Esophagus (tissue), 2 donors: ENCODE data around the gene VPS8. TPM values are rescaled to one million over a fixed set of nuclear protein-coding genes. Genes with fewer than 3 reads are reported as not detected.

Experiments
- H3K27ac ChIP-seq, 2 donors: one replicate each; pipeline ENCODE4 v1.5.1; 2013; ENCODE audit warnings: low read depth in 2 of 2, mild to moderate bottlenecking in 2 of 2, inconsistent platforms in 1 of 2, low read length in 1 of 2, moderate library complexity in 1 of 2
- H3K27me3 ChIP-seq, 2 donors: one replicate each; pipeline ENCODE4 v1.6.1; 2013; ENCODE audit warnings: low read length in 2 of 2, control low read depth in 1 of 2, mild to moderate bottlenecking in 1 of 2; ENCODE audit not compliant: insufficient read depth in 2 of 2, control insufficient read depth in 1 of 2
- H3K36me3 ChIP-seq, 2 donors: one replicate each; pipeline ENCODE4 v1.6.1; 2013; ENCODE audit warnings: low read length in 1 of 2; ENCODE audit not compliant: control insufficient read depth in 2 of 2, insufficient read depth in 2 of 2
- H3K4me1 ChIP-seq, 2 donors: one replicate each; pipeline ENCODE4 v1.6.1; 2013; ENCODE audit warnings: low read length in 1 of 2; ENCODE audit not compliant: control insufficient read depth in 2 of 2, insufficient read depth in 2 of 2
- H3K4me3 ChIP-seq, 2 donors: one replicate each; pipeline ENCODE4 v1.5.1; 2013; ENCODE audit warnings: low read length in 2 of 2, mild to moderate bottlenecking in 2 of 2, low read depth in 1 of 2, moderate library complexity in 1 of 2
- H3K9me3 ChIP-seq, 2 donors: one replicate each; pipeline ENCODE4 v1.6.1; 2013; ENCODE audit warnings: mild to moderate bottlenecking in 2 of 2, low read depth in 1 of 2, low read length in 1 of 2, moderate library complexity in 1 of 2; ENCODE audit not compliant: control insufficient read depth in 2 of 2, insufficient read depth in 1 of 2
- WGBS, 2 donors: extraction: QIAGEN DNeasy Blood & Tissue Kit; methylation state at CpG; one replicate each; pipeline ENCODE4 v1.1.7; 2013; 5-methylcytosine and 5-hydroxymethylcytosine counted together
- polyA plus RNA-seq, 2 donors: library from polyadenylated mRNA; stranded (reverse); fragments of 200-250 nt; gene quantifications; one replicate each; pipeline ENCODE4 v1.2.3, GENCODE V29; 2013
- donor health status: healthy with polysubstance abuse.
- donor health status: Bipolar disorder and iron deficiency.

The VPS8 gene
- polyA plus RNA-seq, 2 donors, result 9.5 to 10.4 TPM

DNA sequence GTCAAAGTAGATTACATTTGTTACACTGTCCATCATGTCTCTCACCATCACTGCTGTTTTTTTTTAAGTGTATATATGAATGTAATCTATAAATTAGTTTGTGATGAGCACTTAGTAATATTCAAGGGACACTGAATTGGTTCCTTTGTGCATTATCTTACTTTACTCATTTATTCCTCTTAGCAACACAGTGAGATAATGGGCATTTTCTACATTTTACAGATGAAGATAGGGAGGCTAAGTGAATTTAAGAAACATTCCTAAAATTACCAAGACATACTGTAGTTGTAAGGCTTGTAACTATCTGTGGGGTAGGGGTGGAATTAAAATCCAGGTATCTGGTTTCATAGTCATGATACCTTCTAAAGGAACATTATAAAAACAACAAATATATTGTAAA, 33.9 kb downstream of the VPS8 start:
- no peaks in the 10 kb centered on the region for H3K27me3 ChIP-seq
- H3K27ac ChIP-seq, result no peak overlapping the region
- H3K4me1 ChIP-seq, result no peaks in the 10 kb centered on the region
- no peak overlapping the region for H3K4me3 ChIP-seq
- H3K36me3 ChIP-seq, result peaks cover 0 to 2% of the 10 kb centered on the region in 2 donors
- H3K9me3 ChIP-seq, result no peaks in the 10 kb centered on the region

GRCh38 chr3:184846496-184846895, 34.5 kb downstream of the VPS8 start:
- H3K4me1 ChIP-seq, result no peaks in the 10 kb centered on the region
- no peak overlapping the region for H3K27ac ChIP-seq
- H3K4me3 ChIP-seq, result no peak overlapping the region
- H3K36me3 ChIP-seq, result peaks cover 0 to 2% of the 10 kb centered on the region in 2 donors
- H3K9me3 ChIP-seq, result no peaks in the 10 kb centered on the region
- no peaks in the 10 kb centered on the region for H3K27me3 ChIP-seq
- 90 to 92% methylated on average over 6 of the region's 6 CpGs for WGBS, 2 donors

DNA sequence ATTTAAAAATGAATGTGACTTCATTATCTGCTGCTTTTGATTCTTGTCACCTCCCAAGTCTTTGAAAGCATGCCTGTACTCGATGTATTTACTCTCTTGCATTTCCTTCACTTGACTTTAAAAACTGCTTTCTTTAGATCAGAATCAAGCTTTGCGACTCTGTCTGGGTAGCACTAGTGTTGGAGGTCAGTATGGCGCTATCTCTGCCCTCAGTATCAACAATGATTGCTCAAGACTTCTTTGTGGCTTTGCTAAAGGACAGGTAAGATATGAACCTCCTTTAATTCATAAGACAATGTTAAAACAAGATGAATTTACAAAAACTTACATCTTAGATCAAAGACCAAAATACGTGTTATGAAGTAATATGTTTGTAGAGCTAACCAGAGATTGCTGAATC, 37.0 kb downstream of the VPS8 start:
- no peak overlapping the region for H3K27ac ChIP-seq
- H3K27me3 ChIP-seq, result no peaks in the 10 kb centered on the region
- 88 to 90% methylated on average over 4 of the region's 4 CpGs for WGBS, 2 donors
- no peak overlapping the region for H3K4me3 ChIP-seq
- H3K36me3 ChIP-seq, result peaks cover 2 to 7% of the 10 kb centered on the region in 2 donors
- H3K9me3 ChIP-seq, result no peaks in the 10 kb centered on the region
- H3K4me1 ChIP-seq, result no peaks in the 10 kb centered on the region

GRCh38 chr3:184850201-184850600, 38.2 kb downstream of the VPS8 start:
- Histone ChIP-seq H3K9me3 (no peaks in the 10 kb centered on the region), H3K27me3 (no peaks in the 10 kb centered on the region), H3K4me3 (no peak overlapping the region), H3K36me3 (peaks cover 9 to 13% of the 10 kb centered on the region in 2 donors), H3K4me1 (no peaks in the 10 kb centered on the region), H3K27ac (no peak overlapping the region)
- WGBS, 2 donors, result 88 to 93% methylated on average over 2 of the region's 2 CpGs

GRCh38 chr3:184857099-184857498, 45.1 kb downstream of the VPS8 start:
- no peaks in the 10 kb centered on the region for H3K27me3 ChIP-seq
- H3K4me3 ChIP-seq, result no peak overlapping the region
- WGBS, 2 donors, result 99 to 100% methylated on average over 2 of the region's 2 CpGs
- H3K4me1 ChIP-seq, result no peaks in the 10 kb centered on the region
- H3K36me3 ChIP-seq, result peaks cover 13 to 16% of the 10 kb centered on the region in 2 donors
- no peaks in the 10 kb centered on the region for H3K9me3 ChIP-seq
- H3K27ac ChIP-seq, result no peak overlapping the region

DNA sequence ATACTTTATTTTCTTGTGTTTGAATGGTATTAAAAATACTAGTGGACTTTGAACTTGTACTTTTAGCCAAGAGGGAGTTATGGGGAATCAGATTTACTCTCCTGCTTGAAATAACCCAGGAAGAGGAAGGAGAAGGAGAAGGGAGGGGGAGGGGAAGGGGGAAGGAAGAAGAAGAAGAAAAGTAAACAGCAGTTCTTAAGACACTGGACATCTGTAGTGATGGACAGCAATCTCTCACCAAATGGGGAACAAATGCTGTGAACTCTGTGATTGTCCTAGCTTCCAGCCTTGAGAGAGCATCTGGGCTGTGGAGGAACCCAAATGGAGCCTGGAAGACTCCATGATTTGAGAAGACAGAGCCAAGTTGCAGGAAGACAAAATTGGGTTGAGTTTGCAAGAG, 52.0 kb downstream of the VPS8 start:
- Histone ChIP-seq H3K27me3 (no peaks in the 10 kb centered on the region), H3K36me3 (peaks cover 3 to 13% of the 10 kb centered on the region in 2 donors), H3K9me3 (no peaks in the 10 kb centered on the region), H3K4me3 (no peak overlapping the region), H3K4me1 (no peaks in the 10 kb centered on the region), H3K27ac (no peak overlapping the region)

DNA sequence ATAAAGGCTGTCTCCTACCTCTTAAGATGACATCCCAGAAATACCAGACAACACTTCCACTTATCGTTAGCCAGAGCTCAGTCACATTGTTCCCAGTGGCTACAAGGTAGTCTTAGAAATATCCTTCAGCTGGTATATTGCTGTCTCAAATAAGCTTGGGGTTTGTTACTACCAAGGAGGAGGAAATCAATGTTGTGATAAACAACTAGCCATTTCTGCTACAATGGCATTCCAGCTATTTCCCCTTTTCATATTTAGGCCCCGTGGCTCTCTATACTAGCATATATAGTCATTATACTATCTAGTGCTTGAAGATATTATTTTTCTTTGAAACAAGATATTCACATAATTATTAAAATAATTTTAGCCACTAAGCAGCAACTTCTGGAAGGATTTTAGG, 56.5 kb downstream of the VPS8 start:
- Histone ChIP-seq H3K27ac (no peak overlapping the region), H3K4me3 (no peak overlapping the region), H3K4me1 (no peaks in the 10 kb centered on the region), H3K36me3 (peaks cover 3 to 12% of the 10 kb centered on the region in 2 donors), H3K9me3 (no peaks in the 10 kb centered on the region), H3K27me3 (no peaks in the 10 kb centered on the region)
- WGBS, 2 donors, result 85 to 91% methylated on average over 2 of the region's 2 CpGs

- no peaks in the 10 kb centered on the region for H3K9me3 ChIP-seq
- H3K27me3 ChIP-seq, result no peaks in the 10 kb centered on the region
- H3K4me3 ChIP-seq, result no peak overlapping the region
- H3K27ac ChIP-seq, result no peak overlapping the region
- whole genome bisulfite sequencing, 2 donors, result 59 to 71% methylated on average over 4 of the region's 4 CpGs
- no peaks in the 10 kb centered on the region for H3K4me1 ChIP-seq
- H3K36me3 ChIP-seq, result peaks cover 0 to 3% of the 10 kb centered on the region in 2 donors
Observed at GRCh38 chr3:184872200-184872599, 60.2 kb downstream of the VPS8 start.

GRCh38 chr3:184873141-184873540, 61.2 kb downstream of the VPS8 start:
- Histone ChIP-seq H3K4me3 (no peak overlapping the region), H3K27ac (no peak overlapping the region), H3K9me3 (no peaks in the 10 kb centered on the region), H3K36me3 (peaks cover 0 to 2% of the 10 kb centered on the region in 2 donors), H3K27me3 (no peaks in the 10 kb centered on the region), H3K4me1 (no peaks in the 10 kb centered on the region)
- 88 to 93% methylated on average over 1 of the region's 1 CpG for WGBS, 2 donors

DNA sequence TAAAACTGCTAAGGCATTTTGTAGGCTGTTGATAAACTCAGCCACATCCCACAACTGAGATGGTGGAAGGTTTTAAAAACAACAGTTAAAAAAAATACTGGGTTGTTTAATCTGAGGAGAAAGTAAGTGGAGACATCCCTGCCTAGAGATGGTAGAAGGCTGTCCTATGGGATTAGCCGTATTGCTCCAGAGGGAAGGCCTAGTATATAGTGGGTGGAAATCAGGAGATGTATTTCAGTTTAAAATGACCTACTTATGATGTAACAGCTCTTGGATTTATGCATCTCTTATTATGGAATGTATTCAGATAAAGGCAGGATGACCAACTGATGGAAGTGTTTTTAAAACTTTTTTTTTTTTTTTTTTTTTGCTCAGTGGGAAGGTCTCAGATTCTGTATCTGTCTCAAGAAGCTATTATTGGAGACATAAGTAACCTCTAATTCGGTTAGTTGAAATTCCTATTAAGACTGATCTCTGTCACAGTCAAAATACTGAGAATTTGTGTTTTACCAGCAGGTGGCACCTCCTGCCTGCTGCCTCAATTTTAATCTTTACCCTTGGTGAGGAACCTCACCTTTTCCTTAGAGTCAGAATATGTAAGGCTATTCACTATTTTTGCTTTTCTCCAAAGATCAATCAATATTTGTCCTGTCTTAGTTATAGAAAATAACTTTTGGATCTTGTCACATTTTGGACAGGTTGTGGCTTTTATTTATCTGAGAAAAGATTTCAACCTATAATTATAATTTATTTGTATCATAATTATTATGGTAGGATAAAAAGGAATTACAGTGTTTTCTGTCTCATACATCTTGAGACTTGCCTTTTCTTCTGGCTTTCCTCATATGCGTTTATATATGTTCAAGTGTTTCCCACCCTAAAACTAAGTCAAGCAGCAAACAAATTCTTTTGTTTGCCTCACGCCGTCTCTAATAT, 63.0 kb downstream of the VPS8 start:
- Histone ChIP-seq H3K27ac (no peak overlapping the region), H3K9me3 (no peaks in the 10 kb centered on the region), H3K36me3 (peaks cover 0 to 3% of the 10 kb centered on the region in 2 donors), H3K4me3 (no peak overlapping the region), H3K4me1 (no peaks in the 10 kb centered on the region), H3K27me3 (no peaks in the 10 kb centered on the region)
- WGBS, 2 donors, result 69 to 74% methylated on average over 5 of the region's 5 CpGs
